Measurements from ENCODE around the gene FAIM2.

The FAIM2 gene

DNA sequence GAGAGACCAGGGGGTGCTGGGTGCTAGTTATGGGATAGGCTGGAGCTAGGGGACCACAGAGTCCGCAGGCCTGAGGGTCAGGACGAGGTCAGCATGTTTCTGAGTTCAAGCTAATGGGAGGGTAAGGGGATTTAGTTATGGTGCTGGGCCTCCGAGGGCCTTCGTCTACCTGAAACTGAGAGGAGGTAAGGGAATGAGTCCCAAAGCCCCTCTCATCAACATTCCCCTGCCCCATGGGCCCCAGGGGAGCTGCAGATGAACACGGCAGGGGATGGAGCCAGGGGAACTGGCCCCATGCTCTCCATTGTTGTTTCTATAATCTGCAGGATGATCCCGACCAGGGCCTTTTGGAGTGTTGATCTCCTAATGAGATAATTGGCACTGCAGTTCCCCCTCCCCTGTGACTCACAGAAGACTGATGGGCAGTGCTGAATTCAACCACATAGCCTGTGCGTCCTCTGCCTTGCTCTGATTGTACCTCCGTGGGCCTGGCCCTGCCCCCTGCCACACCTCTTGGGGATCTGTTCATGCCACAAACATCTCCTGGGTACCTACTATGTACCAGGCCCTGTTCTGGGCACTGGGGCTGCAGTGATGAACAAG lies 21.4 kb downstream of the FAIM2 start:
- TF ChIP-seq ZBTB17 (tag by site-specific recombination; IDR thresholded peaks at IDR 0.05) (peak; percentile 63; the same call in 1 of the 2 replicates), IKZF3 (tag by site-specific recombination; IDR thresholded peaks at IDR 0.05) (no peak), GLIS1 (tag by site-specific recombination; IDR thresholded peaks at IDR 0.05) (peak; percentile 96), ZIC2 (tag by site-specific recombination; IDR thresholded peaks at IDR 0.05) (peak; percentile 95), SP7 (tag by site-specific recombination; IDR thresholded peaks at IDR 0.05) (peak; percentile 60)
- POLR2A ChIA-PET, result interaction anchor here (1.1 kb wide), 1 partner anchor 12 kb away, joined by 4 read pairs; no protein-coding TSS in a partner anchor
- Histone ChIP-seq H3K4me1 (ENCODE audit: control insufficient read depth, insufficient read depth, low read length) (0 out of 2 replicates have a peak, but pooled peaks cover 4% of the 10 kb centered on the region), H3K27ac (ENCODE audit: extremely low read depth, low read depth, low read length) (no peak overlapping the region), H3K9me3 (ENCODE audit: control insufficient read depth, insufficient read depth, low read depth, low read length) (no peaks in the 10 kb centered on the region), H3K36me3 (ENCODE audit: control insufficient read depth in 2 of 2, insufficient read depth in 1 of 2, low read length in 2 of 2) (no peaks in the 10 kb centered on the region), H3K4me3 (ENCODE audit: low read depth, low read length) (no peak overlapping the region)
- CTCF ChIA-PET, result interaction anchor here (0.6 to 1.7 kb wide), 7 partner anchors 16 to 368 kb away, joined by 3 to 7 read pairs (median 4); no protein-coding TSS in a partner anchor

DNA sequence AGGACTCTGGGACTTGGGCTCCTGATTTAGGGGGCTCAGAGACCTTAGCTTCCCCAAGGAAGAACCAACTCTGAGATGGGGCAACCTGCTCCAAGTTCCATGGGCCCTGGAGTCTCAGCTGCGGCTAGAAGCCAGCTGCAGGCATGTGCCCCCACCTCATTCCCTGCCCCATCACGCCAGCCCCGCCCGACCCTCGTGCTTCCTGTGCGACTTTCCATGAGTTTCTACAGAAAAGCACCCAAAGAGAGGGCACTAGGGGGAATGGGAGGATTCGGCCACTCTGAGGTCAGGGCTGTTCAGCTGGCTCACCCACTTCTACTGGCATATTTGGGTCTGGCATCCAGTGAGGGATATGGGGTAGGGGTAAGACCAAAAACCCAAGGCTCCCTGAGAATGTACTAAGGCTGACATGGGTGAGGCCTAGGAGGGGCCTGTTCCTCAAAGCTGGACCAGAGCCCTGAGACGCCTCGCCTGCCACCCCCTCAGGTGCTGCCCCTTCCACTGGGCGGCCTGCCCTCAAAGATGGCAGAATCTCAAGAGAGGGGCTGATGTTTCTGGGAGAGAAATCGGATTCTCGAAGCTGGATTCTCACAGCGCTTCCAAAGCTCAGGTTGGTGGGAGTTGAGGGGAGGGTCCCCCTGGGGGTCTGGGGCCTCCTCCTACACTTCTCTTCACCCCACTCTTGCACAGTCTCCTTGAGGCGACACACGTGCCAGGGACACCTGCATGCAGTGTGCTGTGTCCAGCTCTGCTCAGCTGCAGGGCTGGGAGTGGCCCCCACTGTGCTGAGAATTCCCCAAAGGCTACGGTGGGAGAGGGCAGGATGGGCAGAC lies 22.1 kb downstream of the FAIM2 start:
- no peaks in the 10 kb centered on the region for H3K36me3 ChIP-seq (ENCODE audit: control insufficient read depth in 2 of 2, insufficient read depth in 1 of 2, low read length in 2 of 2)
- H3K4me3 ChIP-seq (ENCODE audit: low read depth, low read length), result no peak overlapping the region
- POLR2A ChIA-PET, result interaction anchor here (1.1 kb wide), 1 partner anchor 13 kb away, joined by 4 read pairs; no protein-coding TSS in a partner anchor
- CTCF ChIA-PET, result interaction anchor here (0.6 to 0.8 kb wide), 3 partner anchors 26 to 367 kb away, joined by 3 to 4 read pairs (median 4); no protein-coding TSS in a partner anchor
- H3K9me3 ChIP-seq (ENCODE audit: control insufficient read depth, insufficient read depth, low read depth, low read length), result no peaks in the 10 kb centered on the region
- TF ChIP-seq, protein P1, sequence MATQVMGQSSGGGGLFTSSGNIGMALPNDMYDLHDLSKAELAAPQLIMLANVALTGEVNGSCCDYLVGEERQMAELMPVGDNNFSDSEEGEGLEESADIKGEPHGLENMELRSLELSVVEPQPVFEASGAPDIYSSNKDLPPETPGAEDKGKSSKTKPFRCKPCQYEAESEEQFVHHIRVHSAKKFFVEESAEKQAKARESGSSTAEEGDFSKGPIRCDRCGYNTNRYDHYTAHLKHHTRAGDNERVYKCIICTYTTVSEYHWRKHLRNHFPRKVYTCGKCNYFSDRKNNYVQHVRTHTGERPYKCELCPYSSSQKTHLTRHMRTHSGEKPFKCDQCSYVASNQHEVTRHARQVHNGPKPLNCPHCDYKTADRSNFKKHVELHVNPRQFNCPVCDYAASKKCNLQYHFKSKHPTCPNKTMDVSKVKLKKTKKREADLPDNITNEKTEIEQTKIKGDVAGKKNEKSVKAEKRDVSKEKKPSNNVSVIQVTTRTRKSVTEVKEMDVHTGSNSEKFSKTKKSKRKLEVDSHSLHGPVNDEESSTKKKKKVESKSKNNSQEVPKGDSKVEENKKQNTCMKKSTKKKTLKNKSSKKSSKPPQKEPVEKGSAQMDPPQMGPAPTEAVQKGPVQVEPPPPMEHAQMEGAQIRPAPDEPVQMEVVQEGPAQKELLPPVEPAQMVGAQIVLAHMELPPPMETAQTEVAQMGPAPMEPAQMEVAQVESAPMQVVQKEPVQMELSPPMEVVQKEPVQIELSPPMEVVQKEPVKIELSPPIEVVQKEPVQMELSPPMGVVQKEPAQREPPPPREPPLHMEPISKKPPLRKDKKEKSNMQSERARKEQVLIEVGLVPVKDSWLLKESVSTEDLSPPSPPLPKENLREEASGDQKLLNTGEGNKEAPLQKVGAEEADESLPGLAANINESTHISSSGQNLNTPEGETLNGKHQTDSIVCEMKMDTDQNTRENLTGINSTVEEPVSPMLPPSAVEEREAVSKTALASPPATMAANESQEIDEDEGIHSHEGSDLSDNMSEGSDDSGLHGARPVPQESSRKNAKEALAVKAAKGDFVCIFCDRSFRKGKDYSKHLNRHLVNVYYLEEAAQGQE (tag by site-specific recombination; IDR thresholded peaks at IDR 0.05), result no peak
- no peak for TF ChIP-seq ZNF394 (tag by site-specific recombination; IDR thresholded peaks at IDR 0.05; ENCODE audit: borderline replicate concordance)
- TF ChIP-seq ZNF660 (tag by site-specific recombination; IDR thresholded peaks at IDR 0.05), result no peak
- TF ChIP-seq ZNF416 (tag by site-specific recombination; IDR thresholded peaks at IDR 0.05), result no peak
- no peak for TF ChIP-seq EGR2 (tag by site-specific recombination; IDR thresholded peaks at IDR 0.05; ENCODE audit: low read depth)
- TF ChIP-seq ZNF426 (tag by site-specific recombination; IDR thresholded peaks at IDR 0.05), result no peak
- TF ChIP-seq MYNN (tag by site-specific recombination; IDR thresholded peaks at IDR 0.05; ENCODE audit: borderline replicate concordance), result no peak
- no peak for TF ChIP-seq GFI1B (tag by site-specific recombination; IDR thresholded peaks at IDR 0.05)
- no peak for TF ChIP-seq GLIS1 (tag by site-specific recombination; IDR thresholded peaks at IDR 0.05)
- TF ChIP-seq, protein P2, sequence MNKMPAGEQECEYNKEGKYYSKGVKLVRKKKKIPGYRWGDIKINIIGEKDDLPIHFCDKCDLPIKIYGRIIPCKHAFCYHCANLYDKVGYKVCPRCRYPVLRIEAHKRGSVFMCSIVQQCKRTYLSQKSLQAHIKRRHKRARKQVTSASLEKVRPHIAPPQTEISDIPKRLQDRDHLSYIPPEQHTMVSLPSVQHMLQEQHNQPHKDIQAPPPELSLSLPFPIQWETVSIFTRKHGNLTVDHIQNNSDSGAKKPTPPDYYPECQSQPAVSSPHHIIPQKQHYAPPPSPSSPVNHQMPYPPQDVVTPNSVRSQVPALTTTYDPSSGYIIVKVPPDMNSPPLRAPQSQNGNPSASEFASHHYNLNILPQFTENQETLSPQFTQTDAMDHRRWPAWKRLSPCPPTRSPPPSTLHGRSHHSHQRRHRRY (tag by site-specific recombination; IDR thresholded peaks at IDR 0.05), result no peak
- no peak overlapping the region for H3K27ac ChIP-seq (ENCODE audit: extremely low read depth, low read depth, low read length)
- H3K4me1 ChIP-seq (ENCODE audit: control insufficient read depth, insufficient read depth, low read length), result 0 out of 2 replicates have a peak, but pooled peaks cover 4% of the 10 kb centered on the region

Data from HEK293 (cell line).